ENCODE data around the gene IFNLR1.

Gene IFNLR1

GRCh38 chr1:24203404-24203803 lies 16.3 kb upstream of the IFNLR1 start:
- TF ChIP-seq, protein P1, sequence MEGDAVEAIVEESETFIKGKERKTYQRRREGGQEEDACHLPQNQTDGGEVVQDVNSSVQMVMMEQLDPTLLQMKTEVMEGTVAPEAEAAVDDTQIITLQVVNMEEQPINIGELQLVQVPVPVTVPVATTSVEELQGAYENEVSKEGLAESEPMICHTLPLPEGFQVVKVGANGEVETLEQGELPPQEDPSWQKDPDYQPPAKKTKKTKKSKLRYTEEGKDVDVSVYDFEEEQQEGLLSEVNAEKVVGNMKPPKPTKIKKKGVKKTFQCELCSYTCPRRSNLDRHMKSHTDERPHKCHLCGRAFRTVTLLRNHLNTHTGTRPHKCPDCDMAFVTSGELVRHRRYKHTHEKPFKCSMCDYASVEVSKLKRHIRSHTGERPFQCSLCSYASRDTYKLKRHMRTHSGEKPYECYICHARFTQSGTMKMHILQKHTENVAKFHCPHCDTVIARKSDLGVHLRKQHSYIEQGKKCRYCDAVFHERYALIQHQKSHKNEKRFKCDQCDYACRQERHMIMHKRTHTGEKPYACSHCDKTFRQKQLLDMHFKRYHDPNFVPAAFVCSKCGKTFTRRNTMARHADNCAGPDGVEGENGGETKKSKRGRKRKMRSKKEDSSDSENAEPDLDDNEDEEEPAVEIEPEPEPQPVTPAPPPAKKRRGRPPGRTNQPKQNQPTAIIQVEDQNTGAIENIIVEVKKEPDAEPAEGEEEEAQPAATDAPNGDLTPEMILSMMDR (IDR thresholded peaks at IDR 0.05) = no peak

DNA sequence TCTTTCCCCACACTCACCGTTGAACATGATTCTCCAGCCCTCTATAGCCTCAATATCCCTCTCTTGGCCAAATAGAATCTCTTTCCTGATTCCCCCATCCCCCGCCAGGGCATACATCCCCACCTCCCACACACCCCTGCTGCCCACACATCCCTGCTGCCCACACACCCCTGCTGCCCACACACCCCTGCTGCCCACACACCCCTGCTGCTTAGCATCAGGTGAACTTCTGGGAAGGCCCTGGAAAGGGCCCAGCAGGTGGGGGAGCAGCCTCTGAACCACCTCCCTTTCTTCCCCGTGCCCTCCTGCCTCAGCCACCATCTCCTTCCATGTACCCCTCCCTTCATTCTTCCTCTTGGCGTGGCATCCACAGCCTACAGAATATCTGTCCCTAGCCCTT lies 15.9 kb upstream of the IFNLR1 start:
- TF ChIP-seq, protein P1 (IDR thresholded peaks at IDR 0.05) = no peak

DNA sequence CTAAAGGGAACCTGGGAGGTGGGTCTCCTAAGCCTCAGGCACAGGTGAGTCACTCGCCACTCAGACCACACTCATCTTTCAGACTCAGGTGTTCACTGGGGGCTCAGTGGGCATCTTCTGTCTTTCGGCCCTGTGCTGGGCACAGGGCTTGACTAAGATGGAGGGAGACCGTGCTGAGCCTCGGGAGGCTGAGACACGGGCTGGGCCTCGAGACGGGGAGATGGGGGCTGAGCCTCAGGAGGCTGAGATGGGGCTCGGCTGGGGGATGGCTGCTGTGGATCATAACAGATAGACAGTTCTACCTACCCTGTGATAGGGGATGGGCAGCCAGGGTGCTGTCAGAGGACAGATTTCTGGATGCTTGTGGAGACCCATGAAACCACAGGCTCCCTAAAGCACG lies 15.5 kb upstream of the IFNLR1 start:
- TF ChIP-seq, protein P1 (IDR thresholded peaks at IDR 0.05) = no peak

- TF ChIP-seq, protein P1 (IDR thresholded peaks at IDR 0.05) = peak; percentile 64
These were observed 14.9 kb upstream of the IFNLR1 start for GRCh38 chr1:24201941-24202440.

DNA sequence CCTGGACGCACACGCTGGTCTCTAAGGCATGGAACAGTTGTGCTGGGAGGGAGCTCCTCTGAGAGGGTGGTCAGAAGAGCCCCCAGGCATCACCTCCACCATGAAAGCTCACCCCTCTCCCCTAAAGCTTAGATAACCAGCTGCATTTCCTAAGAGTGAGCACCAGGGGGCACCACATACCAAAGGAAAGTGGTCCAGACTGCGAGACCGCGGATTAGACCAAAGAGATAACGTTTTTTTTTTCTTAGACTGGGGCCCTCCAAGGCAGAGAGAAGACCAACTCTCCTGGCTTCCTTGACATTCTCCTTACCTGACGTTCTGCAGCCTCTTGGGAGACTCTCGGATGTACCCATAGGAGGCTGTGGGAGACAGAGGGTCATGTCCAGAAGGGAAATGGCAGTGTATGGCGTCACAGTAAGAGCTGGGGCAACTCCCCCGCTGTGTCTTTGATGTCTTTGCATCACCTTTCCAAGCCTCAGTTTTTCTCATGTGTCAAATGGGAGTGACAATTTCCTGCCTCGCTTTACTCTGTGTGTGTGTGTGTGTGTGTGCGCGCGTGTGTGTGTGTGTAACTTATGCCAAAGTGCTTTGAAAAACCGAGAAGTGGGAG lies 12.3 kb upstream of the IFNLR1 start:
- TF ChIP-seq, protein P1 (IDR thresholded peaks at IDR 0.05) = peak; percentile 57

- TF ChIP-seq, protein P1 (IDR thresholded peaks at IDR 0.05) = no peak
These were observed 11.7 kb upstream of the IFNLR1 start for GRCh38 chr1:24198766-24199165.

DNA sequence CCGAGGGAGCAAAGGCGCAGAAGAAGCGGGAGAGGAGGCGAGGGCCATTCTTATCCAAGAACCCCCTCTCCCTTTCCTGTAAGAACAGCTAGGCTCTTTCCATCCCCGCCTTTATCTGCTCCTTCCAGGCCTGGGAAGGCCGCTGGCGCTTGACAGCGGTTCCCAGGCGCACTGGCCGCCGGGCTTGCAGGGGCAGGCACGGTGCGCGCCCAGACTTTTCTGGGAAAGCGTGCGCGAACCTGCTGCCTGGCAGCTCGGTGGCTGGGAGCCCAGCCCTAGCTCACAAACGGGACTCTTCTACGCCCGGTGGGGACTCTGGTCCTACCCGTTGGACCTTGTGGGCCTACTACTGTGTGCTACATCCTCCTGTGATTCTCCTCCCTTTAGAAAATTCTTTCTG lies 8.8 kb upstream of the IFNLR1 start:
- TF ChIP-seq, protein P1 (IDR thresholded peaks at IDR 0.05) = no peak

DNA sequence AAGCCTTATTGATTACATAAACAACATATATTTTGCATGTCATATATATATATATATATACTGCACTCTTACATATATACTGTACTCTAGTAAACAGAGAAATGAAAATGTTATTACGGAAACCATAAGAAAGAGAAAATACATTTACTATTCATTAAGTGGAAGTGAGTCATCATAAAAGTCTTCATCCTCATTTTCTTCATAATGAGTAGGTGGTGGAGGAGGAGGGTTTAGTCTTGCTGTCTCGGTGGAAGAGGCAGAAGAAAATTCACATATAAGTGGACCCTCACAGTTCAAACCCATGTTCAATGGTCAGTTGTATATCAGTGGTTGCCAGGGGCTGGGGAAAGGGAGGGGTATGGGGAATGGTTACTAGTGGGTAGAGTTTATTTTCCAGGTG lies 8.0 kb upstream of the IFNLR1 start:
- TF ChIP-seq, protein P1 (IDR thresholded peaks at IDR 0.05) = no peak
